Bronchial smooth muscle cell (primary cell): ENCODE results near the gene BTG2. TPM values are rescaled to one million over a fixed set of nuclear protein-coding genes. Genes with fewer than 3 reads are reported as not detected.

Source experiments
- total RNA-seq: library from RNA; depleted of rRNA; stranded (reverse); fragments of >200 nt; gene quantifications from 2 replicates; pipeline ENCODE4 v1.2.1, GENCODE V29; 2014

BTG2 gene, protein sequence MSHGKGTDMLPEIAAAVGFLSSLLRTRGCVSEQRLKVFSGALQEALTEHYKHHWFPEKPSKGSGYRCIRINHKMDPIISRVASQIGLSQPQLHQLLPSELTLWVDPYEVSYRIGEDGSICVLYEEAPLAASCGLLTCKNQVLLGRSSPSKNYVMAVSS
- 13.4 and 21.8 TPM in 2 replicates for total RNA-seq

GRCh38 chr1:203304919-203305808 is at the start of gene BTG2:
Gene BTG2 (plus strand): TSS chr1:203305519. CDS start chr1:203305607, 88 bp downstream.

DNA sequence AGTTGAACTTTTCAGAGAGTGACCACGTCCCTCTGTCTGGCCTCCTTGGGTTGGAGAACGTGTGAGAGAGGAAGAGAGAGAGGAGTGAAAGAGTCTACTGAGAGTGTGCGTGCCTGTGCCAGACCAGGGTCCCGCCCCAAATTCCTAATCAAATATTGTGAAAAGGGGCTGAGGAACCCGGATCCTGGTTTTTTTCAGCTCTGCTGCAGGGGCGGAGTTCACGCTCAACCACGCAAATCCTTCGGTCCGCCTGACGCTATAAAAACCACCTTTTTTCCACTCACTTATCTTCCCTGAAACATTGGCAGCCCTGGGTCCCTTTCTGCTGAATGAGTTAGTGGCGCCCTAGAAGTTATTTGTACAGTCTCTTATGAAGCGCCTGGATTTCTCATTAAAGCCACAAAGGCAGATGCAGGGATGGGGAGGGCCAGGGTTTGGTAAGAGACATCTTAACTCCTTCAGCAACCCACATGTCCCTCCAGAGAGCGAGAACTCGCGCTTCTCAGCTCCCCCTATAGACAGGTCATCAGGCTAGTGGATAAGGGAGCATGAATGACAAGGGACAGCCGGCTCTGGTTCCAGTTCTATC is 45.8 kb downstream of the BTG2 start, which contains the start of gene FMOD:
Gene FMOD, minus strand, starts transcription at position 86 of the 589 bp plus-strand sequence. CDS start 2,852 bp downstream, outside the sequence.

Other genes with a start within 250 kb of the BTG2 start
- 0.09 TPM in 1 of 2 replicates, not detected in the other for gene MYOG, start 219.5 kb upstream of the BTG2 start, total RNA-seq
- gene ADORA1, start 177.8 kb upstream of the BTG2 start, total RNA-seq = 3.2 and 24.5 TPM in 2 replicates
- gene MYBPH, start 129.7 kb upstream of the BTG2 start, total RNA-seq = 0.16 and 0.26 TPM in 2 replicates
- 1.1 and 4.4 TPM in 2 replicates for gene CHI3L1, start 118.8 kb upstream of the BTG2 start, total RNA-seq
- gene CHIT1, start 75.8 kb upstream of the BTG2 start, total RNA-seq = not detected in 2 replicates
- gene FMOD, start 45.6 kb downstream of the BTG2 start, total RNA-seq = 3.6 and 20.5 TPM in 2 replicates
- gene PRELP, start 170.3 kb downstream of the BTG2 start, total RNA-seq = under 0.01 and 1.1 TPM in 2 replicates
- not detected in 2 replicates for gene OPTC, start 188.6 kb downstream of the BTG2 start, total RNA-seq